ENCODE data around the gene ASB9. TPM values are rescaled to one million over a fixed set of nuclear protein-coding genes. Genes with fewer than 3 reads are reported as not detected.
"Not testable (repeated sequence)": the region's sequence is repeated elsewhere in the genome, so short reads cannot be mapped to it uniquely, and the experiment has no call there.

ASB9 gene
- total RNA-seq, 4 donors from 2014 or later = 1.2 to 4.4 (median 2.8) TPM; not detected in 1

DNA sequence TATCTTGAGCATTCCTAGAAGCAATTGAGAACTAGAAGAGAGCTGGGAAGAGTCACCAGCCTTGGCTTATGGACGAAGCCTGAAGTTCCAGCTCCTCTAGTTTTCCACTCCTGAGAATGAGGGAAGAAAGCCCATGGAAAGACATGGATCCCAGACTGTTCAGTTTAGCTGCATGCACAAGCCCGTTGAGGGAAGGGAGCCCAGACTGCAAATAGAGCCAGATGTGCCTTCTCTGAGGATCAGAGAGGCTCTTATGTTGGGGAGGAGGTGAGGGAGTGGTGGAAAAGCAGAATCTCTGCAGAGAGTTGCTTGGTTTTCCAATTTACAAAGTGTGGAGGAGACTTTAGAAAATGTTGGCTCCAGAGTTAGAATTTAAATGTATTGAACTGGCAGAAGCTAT is 69.0 kb downstream of the ASB9 start:
- ATAC-seq = no peak

DNA sequence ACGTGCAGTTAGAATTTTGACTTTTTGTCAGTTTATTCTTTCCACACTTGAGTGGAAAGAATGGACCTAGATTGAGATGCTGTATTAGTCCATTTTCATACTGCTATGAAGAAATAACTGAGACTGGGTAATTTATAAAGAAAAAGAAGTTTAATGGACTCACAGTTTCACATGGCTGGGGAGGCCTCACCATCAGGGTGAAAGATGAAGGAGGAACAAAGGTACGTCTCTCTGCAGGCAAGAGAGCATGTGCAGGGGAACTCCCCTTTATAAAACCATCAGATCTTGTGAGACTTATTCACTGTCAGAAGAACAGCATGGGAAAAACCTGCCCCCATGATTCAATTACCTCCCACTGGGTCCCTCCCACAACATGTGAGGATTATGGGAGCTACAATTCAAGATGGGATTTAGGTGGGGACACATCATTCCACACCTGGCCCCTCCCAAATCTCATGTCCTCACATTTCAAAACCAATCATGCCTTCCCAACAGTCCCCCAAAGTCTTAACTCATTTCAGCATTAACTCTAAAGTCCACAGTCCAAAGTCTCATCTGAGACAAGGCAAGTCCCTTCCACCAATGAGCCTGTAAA is 71.2 kb downstream of the ASB9 start:
- H3K9me3 ChIP-seq, ATAC-seq, H3K36me3 ChIP-seq, H3K4me3 ChIP-seq, H3K27ac ChIP-seq, H3K27me3 ChIP-seq, H3K4me1 ChIP-seq: not testable (repeated sequence)
- WGBS, 2 donors (ENCODE audit: low coverage in 1 of 2) = 53 to 92% methylated on average over 1 of the region's 2 CpGs

More for the DNA sequence above, 69.0 kb downstream of the ASB9 start:
- Histone ChIP-seq H3K27ac (no peak overlapping the region), H3K4me1 (no peaks in the 10 kb centered on the region), H3K27me3 (no peaks in the 10 kb centered on the region), H3K4me3 (no peak overlapping the region), H3K36me3 (no peaks in the 10 kb centered on the region), H3K9me3 (no peaks in the 10 kb centered on the region)
- TF ChIP-seq POLR2AphosphoS5 (IDR thresholded peaks at IDR 0.05) (no peak), POLR2A (IDR thresholded peaks at IDR 0.05) (no peak), EP300 (IDR thresholded peaks at IDR 0.05) (no peak)
- TF ChIP-seq, protein P1, sequence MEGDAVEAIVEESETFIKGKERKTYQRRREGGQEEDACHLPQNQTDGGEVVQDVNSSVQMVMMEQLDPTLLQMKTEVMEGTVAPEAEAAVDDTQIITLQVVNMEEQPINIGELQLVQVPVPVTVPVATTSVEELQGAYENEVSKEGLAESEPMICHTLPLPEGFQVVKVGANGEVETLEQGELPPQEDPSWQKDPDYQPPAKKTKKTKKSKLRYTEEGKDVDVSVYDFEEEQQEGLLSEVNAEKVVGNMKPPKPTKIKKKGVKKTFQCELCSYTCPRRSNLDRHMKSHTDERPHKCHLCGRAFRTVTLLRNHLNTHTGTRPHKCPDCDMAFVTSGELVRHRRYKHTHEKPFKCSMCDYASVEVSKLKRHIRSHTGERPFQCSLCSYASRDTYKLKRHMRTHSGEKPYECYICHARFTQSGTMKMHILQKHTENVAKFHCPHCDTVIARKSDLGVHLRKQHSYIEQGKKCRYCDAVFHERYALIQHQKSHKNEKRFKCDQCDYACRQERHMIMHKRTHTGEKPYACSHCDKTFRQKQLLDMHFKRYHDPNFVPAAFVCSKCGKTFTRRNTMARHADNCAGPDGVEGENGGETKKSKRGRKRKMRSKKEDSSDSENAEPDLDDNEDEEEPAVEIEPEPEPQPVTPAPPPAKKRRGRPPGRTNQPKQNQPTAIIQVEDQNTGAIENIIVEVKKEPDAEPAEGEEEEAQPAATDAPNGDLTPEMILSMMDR (IDR thresholded peaks at IDR 0.05) = no peak
- 43% methylated on average over 1 of the region's 2 CpGs; no CpG with 5 or more reads in 1 of the 2 donors for WGBS, 2 donors (ENCODE audit: low coverage in 1 of 2)

DNA sequence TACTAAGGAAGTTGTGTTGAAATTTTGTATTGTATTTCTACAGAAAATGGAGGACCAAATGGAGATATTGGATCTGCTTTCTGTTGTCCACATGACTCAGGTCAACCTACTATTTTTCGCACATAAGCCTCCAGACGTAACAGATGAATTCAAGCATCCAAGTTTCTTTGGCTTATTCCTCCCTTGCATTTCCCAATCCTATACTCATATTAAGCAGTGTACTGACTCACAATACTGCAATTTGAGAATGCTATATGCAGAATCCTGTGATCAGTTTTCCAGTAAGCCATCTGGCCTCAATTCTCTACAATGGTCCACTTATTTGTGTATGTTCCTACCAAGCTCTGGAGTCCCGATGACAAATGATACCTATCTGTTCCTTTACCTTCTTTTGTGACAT is 75.7 kb downstream of the ASB9 start:
- H3K4me1 ChIP-seq = no peaks in the 10 kb centered on the region
- no peaks in the 10 kb centered on the region for H3K27me3 ChIP-seq
- TF ChIP-seq POLR2AphosphoS5 (IDR thresholded peaks at IDR 0.05) (no peak), POLR2A (IDR thresholded peaks at IDR 0.05) (no peak), EP300 (IDR thresholded peaks at IDR 0.05) (no peak)
- TF ChIP-seq, protein P1 (IDR thresholded peaks at IDR 0.05) = no peak
- H3K27ac ChIP-seq = no peak overlapping the region
- WGBS, 2 donors (ENCODE audit: low coverage in 1 of 2) = 71 to 100% methylated on average over 1 of the region's 3 CpGs
- ATAC-seq = no peak
- no peak overlapping the region for H3K4me3 ChIP-seq
- H3K9me3 ChIP-seq = no peaks in the 10 kb centered on the region
- H3K36me3 ChIP-seq = no peaks in the 10 kb centered on the region

Other genes starting within 250 kb of the ASB9 start
- under 1 TPM in 1 of 4 donors, not detected in 3; 0.67 TPM for gene ASB11, start 45.6 kb upstream of the ASB9 start, total RNA-seq
- gene PIGA, start 65.4 kb upstream of the ASB9 start, total RNA-seq = 10 to 100 TPM in 1 of 4 donors, 1 to 10 TPM in 3; 5.6 to 10.4 (median 6.6) TPM
- gene VEGFD, start 114.3 kb upstream of the ASB9 start, total RNA-seq = 1 to 10 TPM; 3.2 to 8.6 (median 5.3) TPM
- gene PIR, start 223.2 kb upstream of the ASB9 start, total RNA-seq = 10 to 100 TPM; 14.7 to 30.4 (median 19.1) TPM
- 1 to 10 TPM; 1.9 to 4.4 (median 2.9) TPM for gene BMX, start 230.7 kb upstream of the ASB9 start, total RNA-seq